SK-N-SH (cell line): ENCODE data around the gene EEF1AKMT1. TPM values are rescaled to one million over a fixed set of nuclear protein-coding genes. Genes with fewer than 3 reads are reported as not detected.

ENCODE experiments used
- CTCF ChIA-PET: fragments of 300-600, 350-600 bp; formaldehyde crosslinking; extraction: SDS; loops from one replicate; lab custom pipeline; 2021; lab: Yijun Ruan, JAX
- POLR2A ChIA-PET: fragments of 350-600 bp; sonication (Branson Sonifier 250); formaldehyde crosslinking; extraction: SDS; loops from one replicate; lab custom pipeline; 2020; ENCODE audit warnings: antibody characterized with exemption, inconsistent platforms; lab: Yijun Ruan, JAX
- DNase-seq: peaks from one replicate; pipeline ENCODE4 v3.0.0; 2012
- H2AFZ ChIP-seq: fragments of 200-600 bp; sonication (generic); 2 replicates; pipeline ENCODE4 v1.8.1; 2016; ENCODE audit warnings: antibody characterized with exemption, mild to moderate bottlenecking, low read depth
- H3F3A ChIP-seq: fragments of 200-600 bp; sonication (generic); replicated peaks from 2 replicates; pipeline ENCODE3; 2016; ENCODE audit warnings: antibody characterized with exemption, mild to moderate bottlenecking; ENCODE audit not compliant: insufficient read depth
- H3K27ac ChIP-seq, 2 experiments: fragments of 200-500 bp in 1 of 2; fragments of 200-600 bp in 1 of 2; sonication (Bioruptor generic) in 1 of 2; sonication (generic), shearing (Covaris generic) in 1 of 2; 2 replicates each; pipeline versions ENCODE4 v1.5.1 to v1.6.1; 2014 to 2016; ENCODE audit warnings: low read depth in 2 of 2, inconsistent platforms in 1 of 2, low read length in 1 of 2, mild to moderate bottlenecking in 1 of 2, mixed read lengths in 1 of 2
- H3K27me3 ChIP-seq: fragments of 200-600 bp; sonication (generic), shearing (Covaris generic); 2 replicates; pipeline ENCODE4 v1.6.1; 2016; ENCODE audit warnings: mixed run types; ENCODE audit not compliant: insufficient read depth
- H3K36me3 ChIP-seq, 2 experiments: fragments of 200-500 bp in 1 of 2; fragments of 200-600 bp in 1 of 2; sonication (Bioruptor generic) in 1 of 2; sonication (generic) in 1 of 2; replicated peaks in 1 of 2; 2 replicates each; pipeline versions ENCODE3 to v1.5.1; 2014 to 2016; ENCODE audit warnings: low read length in 1 of 2, mild to moderate bottlenecking in 1 of 2; ENCODE audit not compliant: insufficient read depth in 2 of 2, control insufficient read depth in 1 of 2
- H3K4me1 ChIP-seq, 2 experiments: fragments of 200-500 bp in 1 of 2; fragments of 200-600 bp in 1 of 2; sonication (Bioruptor generic) in 1 of 2; sonication (generic), shearing (Covaris generic) in 1 of 2; 2 replicates each; pipeline versions ENCODE4 v1.5.1 to v1.6.1; 2014 to 2016; ENCODE audit warnings: low read depth in 1 of 2, low read length in 1 of 2, mixed run types in 1 of 2; ENCODE audit not compliant: insufficient read depth in 2 of 2, control insufficient read depth in 1 of 2
- H3K4me2 ChIP-seq: fragments of 200-600 bp; sonication (generic), shearing (Covaris generic); 2 replicates; pipeline ENCODE4 v1.6.1; 2017; ENCODE audit warnings: mixed run types
- H3K4me3 ChIP-seq, 2 experiments: fragments of 200-500 bp in 1 of 2; fragments of 200-600 bp in 1 of 2; sonication (Bioruptor generic) in 1 of 2; sonication (generic), shearing (Covaris generic) in 1 of 2; 2 replicates each; pipeline versions ENCODE4 v1.5.1 to v1.8.1; 2014 to 2016; ENCODE audit warnings: low read depth in 2 of 2, inconsistent platforms in 1 of 2, low read length in 1 of 2, mild to moderate bottlenecking in 1 of 2, mixed read lengths in 1 of 2, moderate library complexity in 1 of 2
- H3K79me2 ChIP-seq: fragments of 200-600 bp; sonication (generic); 2 replicates; pipeline ENCODE4 v1.8.1; 2017; ENCODE audit warnings: mild to moderate bottlenecking; ENCODE audit not compliant: insufficient read depth
- H3K9ac ChIP-seq: fragments of 200-600 bp; sonication (generic); 2 replicates; pipeline ENCODE4 v1.6.1; 2017; ENCODE audit warnings: mixed run types
- H3K9me2 ChIP-seq: fragments of 200-600 bp; sonication (generic); 2 replicates; pipeline ENCODE4 v1.6.1; 2017; ENCODE audit warnings: mixed run types
- H3K9me3 ChIP-seq: fragments of 200-600 bp; sonication (generic); 2 replicates; pipeline ENCODE4 v1.6.1; 2017; ENCODE audit warnings: mixed run types, mild to moderate bottlenecking, moderate library complexity
- H4K20me1 ChIP-seq: fragments of 200-600 bp; sonication (generic); 2 replicates; pipeline ENCODE4 v1.6.1; 2017; ENCODE audit warnings: mild to moderate bottlenecking, mixed run types; ENCODE audit not compliant: insufficient read depth
- GABPA ChIP-seq: IDR thresholded peaks from 2 replicates; pipeline ENCODE4 v1.4.0; 2012; ENCODE audit warnings: low read depth, mild to moderate bottlenecking
- JUND ChIP-seq: IDR thresholded peaks from 2 replicates; pipeline ENCODE4 v1.4.0; 2012
- NRF1 ChIP-seq: IDR thresholded peaks from 2 replicates; pipeline ENCODE4 v1.6.1; 2012; ENCODE audit warnings: low read depth, mild to moderate bottlenecking, low read length
- POLR2AphosphoS5 ChIP-seq: IDR thresholded peaks from 2 replicates; pipeline ENCODE4 v1.6.1; 2012; ENCODE audit warnings: low read depth, low read length
- SIN3A ChIP-seq: IDR thresholded peaks from 2 replicates; pipeline ENCODE4 v1.6.1; 2012; ENCODE audit warnings: low read depth, mild to moderate bottlenecking, low read length, moderate library complexity, borderline replicate concordance
- SMC3 ChIP-seq: IDR thresholded peaks from 2 replicates; pipeline ENCODE4 v1.6.1; 2012; ENCODE audit warnings: low read depth, low read length, improper control_type of control experiment
- TAF1 ChIP-seq: IDR thresholded peaks from 2 replicates; pipeline ENCODE4 v1.6.1; 2012; ENCODE audit warnings: low read depth, mild to moderate bottlenecking, low read length, moderate library complexity, borderline replicate concordance
- TCF12 ChIP-seq: IDR thresholded peaks from 2 replicates; pipeline ENCODE4 v1.4.0; 2012
- YY1 ChIP-seq: IDR thresholded peaks from 2 replicates; pipeline ENCODE4 v1.4.0; 2012; ENCODE audit warnings: low read depth, mild to moderate bottlenecking
- WGBS: methylation state at CpG from one replicate; pipeline ENCODE4 v1.1.6; 2017; ENCODE audit warnings: low lambda C conversion rate; 5-methylcytosine and 5-hydroxymethylcytosine counted together
- polyA plus RNA-seq, 3 experiments: library from polyadenylated mRNA; depleted of rRNA; stranded (reverse); fragments of >200 nt; gene quantifications; 2 replicates each; pipeline ENCODE4 v1.2.3, GENCODE V29; 2012
- TF ChIP-seq, protein P1 (sequence below): IDR thresholded peaks from 2 replicates; pipeline ENCODE4 v1.6.1; 2012; ENCODE audit warnings: mild to moderate bottlenecking, low read depth, low read length, moderate library complexity
- TF ChIP-seq, protein P2 (sequence below): IDR thresholded peaks from 2 replicates; pipeline ENCODE4 v1.4.0; 2012; ENCODE audit warnings: low read depth, borderline replicate concordance
- TF ChIP-seq, protein P3 (sequence below): IDR thresholded peaks from 2 replicates; pipeline ENCODE4 v1.4.0; 2012; ENCODE audit warnings: low read depth

The EEF1AKMT1 gene
- polyA plus RNA-seq, 1 of the 3 experiments (the other 2 are of a cell fraction): 4.2 TPM

DNA sequence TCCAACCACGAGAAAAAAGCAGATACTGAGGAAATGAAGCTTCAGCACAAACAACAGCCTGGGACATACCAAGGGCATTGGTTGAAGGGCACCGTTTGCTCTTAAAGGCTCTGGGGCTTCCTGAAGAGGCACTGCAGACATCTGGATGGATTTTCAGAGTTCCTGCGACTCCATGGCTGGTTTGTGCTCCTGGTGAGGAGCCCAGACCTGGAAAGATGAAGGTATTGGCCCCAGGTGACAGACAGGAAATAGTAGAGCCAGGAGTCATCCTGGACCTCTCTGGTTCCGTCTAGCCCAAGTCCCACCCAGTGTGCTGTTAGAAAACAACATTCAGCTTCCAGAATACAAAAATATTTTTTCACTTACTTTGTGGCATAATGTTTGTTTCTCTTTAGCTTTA, 64.0 kb downstream of the EEF1AKMT1 start:
- Histone ChIP-seq H3K36me3 (no peaks in the 10 kb centered on the region), H4K20me1 (no peaks in the 10 kb centered on the region), H3K27ac (peak overlapping the region in 1 of 2 experiments; percentile 80; a peak in 2 of 4 replicates), H3K79me2 (no peaks in the 10 kb centered on the region), H3K4me1 (peaks cover 0 to 27% of the 10 kb centered on the region in 2 experiments; a peak in 3 of 4 replicates), H2AFZ (0 out of 2 replicates have a peak overlapping the region, but pooled peaks have one; percentile 7), H3K4me3 (no peak overlapping the region)
- CTCF ChIA-PET: interaction anchor here (0.7 to 3.8 kb wide), 3 partner anchors 119 to 215 kb away, joined by 3 to 18 read pairs (median 17); no protein-coding TSS in a partner anchor
- TF ChIP-seq POLR2AphosphoS5 (no peak), TAF1 (no peak), NRF1 (no peak), YY1 (no peak)
- TF ChIP-seq, all 33 proteins: peak for 0
- Histone ChIP-seq H3F3A (peaks cover 31% of the 10 kb centered on the region), H3K9me2 (no peaks in the 10 kb centered on the region), H3K27me3 (no peaks in the 10 kb centered on the region), H3K9ac (peak overlapping the region; percentile 20; the same call in 1 of the 2 replicates), H3K9me3 (no peaks in the 10 kb centered on the region), H3K4me2 (peak overlapping the region; percentile 16; the same call in 1 of the 2 replicates)
- POLR2A ChIA-PET: no interaction called here
- no peak for DNase-seq
- 53% methylated on average over 4 of the region's 4 CpGs for WGBS

DNA sequence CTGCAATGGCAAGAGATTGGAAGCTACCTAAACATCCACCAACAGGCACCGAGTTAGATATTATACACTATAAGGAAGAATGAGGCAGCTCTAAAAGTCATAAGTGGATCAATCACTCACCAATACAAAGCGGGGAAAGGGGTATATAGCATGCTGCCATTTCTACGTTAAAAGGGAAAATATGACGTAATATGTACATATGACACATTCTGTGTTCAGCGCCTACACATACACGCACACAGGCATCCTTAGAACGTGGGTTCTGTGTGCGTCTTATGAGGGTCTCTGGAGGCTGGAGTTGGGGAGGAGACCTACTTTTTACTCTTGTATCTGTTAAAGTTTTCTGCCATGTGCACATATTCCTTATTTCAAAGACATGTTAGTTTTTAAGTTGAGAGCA, 64.4 kb downstream of the EEF1AKMT1 start:
- POLR2A ChIA-PET: no interaction called here
- no peaks in the 10 kb centered on the region for H3K9me3 ChIP-seq
- H3K27me3 ChIP-seq: no peaks in the 10 kb centered on the region
- peak overlapping the region; percentile 20; the same call in 1 of the 2 replicates for H3K9ac ChIP-seq
- H3K9me2 ChIP-seq: no peaks in the 10 kb centered on the region
- H3K4me1 ChIP-seq: peaks cover 2 to 25% of the 10 kb centered on the region in 2 experiments; a peak in 3 of 4 replicates
- no peaks in the 10 kb centered on the region for H4K20me1 ChIP-seq
- 94% methylated on average over 8 of the region's 8 CpGs for WGBS
- peaks cover 31% of the 10 kb centered on the region for H3F3A ChIP-seq
- no peak for DNase-seq
- H3K36me3 ChIP-seq: no peaks in the 10 kb centered on the region
- TF ChIP-seq, protein P1, sequence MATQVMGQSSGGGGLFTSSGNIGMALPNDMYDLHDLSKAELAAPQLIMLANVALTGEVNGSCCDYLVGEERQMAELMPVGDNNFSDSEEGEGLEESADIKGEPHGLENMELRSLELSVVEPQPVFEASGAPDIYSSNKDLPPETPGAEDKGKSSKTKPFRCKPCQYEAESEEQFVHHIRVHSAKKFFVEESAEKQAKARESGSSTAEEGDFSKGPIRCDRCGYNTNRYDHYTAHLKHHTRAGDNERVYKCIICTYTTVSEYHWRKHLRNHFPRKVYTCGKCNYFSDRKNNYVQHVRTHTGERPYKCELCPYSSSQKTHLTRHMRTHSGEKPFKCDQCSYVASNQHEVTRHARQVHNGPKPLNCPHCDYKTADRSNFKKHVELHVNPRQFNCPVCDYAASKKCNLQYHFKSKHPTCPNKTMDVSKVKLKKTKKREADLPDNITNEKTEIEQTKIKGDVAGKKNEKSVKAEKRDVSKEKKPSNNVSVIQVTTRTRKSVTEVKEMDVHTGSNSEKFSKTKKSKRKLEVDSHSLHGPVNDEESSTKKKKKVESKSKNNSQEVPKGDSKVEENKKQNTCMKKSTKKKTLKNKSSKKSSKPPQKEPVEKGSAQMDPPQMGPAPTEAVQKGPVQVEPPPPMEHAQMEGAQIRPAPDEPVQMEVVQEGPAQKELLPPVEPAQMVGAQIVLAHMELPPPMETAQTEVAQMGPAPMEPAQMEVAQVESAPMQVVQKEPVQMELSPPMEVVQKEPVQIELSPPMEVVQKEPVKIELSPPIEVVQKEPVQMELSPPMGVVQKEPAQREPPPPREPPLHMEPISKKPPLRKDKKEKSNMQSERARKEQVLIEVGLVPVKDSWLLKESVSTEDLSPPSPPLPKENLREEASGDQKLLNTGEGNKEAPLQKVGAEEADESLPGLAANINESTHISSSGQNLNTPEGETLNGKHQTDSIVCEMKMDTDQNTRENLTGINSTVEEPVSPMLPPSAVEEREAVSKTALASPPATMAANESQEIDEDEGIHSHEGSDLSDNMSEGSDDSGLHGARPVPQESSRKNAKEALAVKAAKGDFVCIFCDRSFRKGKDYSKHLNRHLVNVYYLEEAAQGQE: no peak
- TF ChIP-seq JUND: no peak
- no peak for TF ChIP-seq TCF12
- no peak for TF ChIP-seq GABPA
- TF ChIP-seq SIN3A: no peak
- TF ChIP-seq SMC3: no peak
- TF ChIP-seq, protein P2, sequence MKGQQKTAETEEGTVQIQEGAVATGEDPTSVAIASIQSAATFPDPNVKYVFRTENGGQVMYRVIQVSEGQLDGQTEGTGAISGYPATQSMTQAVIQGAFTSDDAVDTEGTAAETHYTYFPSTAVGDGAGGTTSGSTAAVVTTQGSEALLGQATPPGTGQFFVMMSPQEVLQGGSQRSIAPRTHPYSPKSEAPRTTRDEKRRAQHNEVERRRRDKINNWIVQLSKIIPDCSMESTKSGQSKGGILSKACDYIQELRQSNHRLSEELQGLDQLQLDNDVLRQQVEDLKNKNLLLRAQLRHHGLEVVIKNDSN: no peak
- TF ChIP-seq, protein P3, sequence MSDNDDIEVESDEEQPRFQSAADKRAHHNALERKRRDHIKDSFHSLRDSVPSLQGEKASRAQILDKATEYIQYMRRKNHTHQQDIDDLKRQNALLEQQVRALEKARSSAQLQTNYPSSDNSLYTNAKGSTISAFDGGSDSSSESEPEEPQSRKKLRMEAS: no peak
- CTCF ChIA-PET: interaction anchor here (0.7 to 3.8 kb wide), 4 partner anchors 13 to 216 kb away, joined by 3 to 18 read pairs (median 12); no protein-coding TSS in a partner anchor
- H3K27ac ChIP-seq: peak overlapping the region in 1 of 2 experiments; percentile 80; a peak in 2 of 4 replicates
- H3K4me3 ChIP-seq: no peak overlapping the region
- 0 out of 2 replicates have a peak overlapping the region, but pooled peaks have one; percentile 26 for H2AFZ ChIP-seq
- H3K4me2 ChIP-seq: peak overlapping the region; percentile 16; the same call in 1 of the 2 replicates
- H3K79me2 ChIP-seq: no peaks in the 10 kb centered on the region
